NOMO-1 treated with dmso at 0.1 percent for 144 hours (cell line): Measurements from ENCODE around the gene BRD7.

Source experiments
- DNase-seq: peaks from one replicate; lab custom pipeline; 2025; ENCODE audit not compliant: unreplicated experiment; lab: John Stamatoyannopoulos, UW

BRD7 gene

DNA sequence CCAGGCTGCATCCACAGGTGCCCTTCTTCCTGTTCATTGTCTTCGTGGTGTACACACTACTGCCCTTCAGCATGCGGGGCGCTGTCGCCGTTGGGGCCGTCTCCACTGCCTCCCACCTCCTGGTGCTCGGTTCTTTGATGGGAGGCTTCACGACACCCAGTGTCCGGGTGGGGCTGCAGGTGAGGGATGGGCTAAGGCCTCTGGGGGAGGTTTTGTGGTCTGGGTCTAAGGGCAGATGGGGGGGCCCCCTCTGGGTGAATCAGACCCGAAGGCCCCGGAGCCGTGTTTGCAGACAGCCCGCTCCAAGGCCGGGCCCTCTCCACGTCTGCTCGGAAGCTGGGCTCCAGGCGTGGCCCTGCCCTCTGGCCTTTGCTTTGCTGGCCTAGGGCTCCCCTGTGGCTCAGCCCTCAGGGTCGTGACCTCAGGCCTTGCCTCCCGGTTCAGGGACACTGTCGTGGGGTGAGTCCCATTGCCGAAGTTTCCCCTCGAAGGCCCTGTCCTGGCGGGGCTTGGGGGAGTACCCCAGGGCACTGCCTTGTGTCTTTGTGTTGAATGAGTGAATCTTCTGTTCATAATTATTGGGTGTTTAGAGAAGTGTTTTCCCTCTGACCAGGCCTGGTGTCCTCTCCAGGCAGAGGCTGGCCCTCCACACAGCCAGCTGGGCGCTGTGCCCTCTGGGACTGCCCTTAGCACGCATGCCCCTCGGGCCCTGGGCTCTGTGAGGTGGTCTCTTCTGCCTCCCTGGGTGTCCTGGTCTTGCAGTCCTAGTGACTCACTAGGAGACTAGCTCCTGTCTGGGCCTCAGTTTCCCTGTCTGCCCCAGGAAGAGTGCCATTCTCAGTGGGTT, 76.8 kb downstream of the BRD7 start:
- DNase-seq, result no peak

DNA sequence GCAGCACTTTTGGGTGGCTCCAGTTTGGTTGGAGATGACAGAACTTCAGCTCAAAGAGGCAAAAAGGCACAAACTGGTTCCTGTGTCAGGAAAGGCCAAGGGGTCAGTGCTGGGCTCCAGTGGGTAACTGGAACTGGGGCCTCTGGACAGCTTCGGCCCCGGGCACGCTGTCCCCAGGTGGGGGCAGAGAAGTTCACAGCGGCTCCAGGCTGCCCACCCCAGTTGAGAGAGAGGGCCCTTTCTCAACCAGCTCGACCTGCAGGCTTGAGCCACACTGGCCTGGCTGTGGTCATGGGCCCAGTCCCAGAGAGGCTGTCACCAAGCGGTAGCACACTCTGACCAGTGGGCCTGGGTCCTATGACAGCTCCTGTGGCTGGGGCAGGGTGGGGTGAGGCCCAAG, 77.9 kb downstream of the BRD7 start:
- no peak for DNase-seq

DNA sequence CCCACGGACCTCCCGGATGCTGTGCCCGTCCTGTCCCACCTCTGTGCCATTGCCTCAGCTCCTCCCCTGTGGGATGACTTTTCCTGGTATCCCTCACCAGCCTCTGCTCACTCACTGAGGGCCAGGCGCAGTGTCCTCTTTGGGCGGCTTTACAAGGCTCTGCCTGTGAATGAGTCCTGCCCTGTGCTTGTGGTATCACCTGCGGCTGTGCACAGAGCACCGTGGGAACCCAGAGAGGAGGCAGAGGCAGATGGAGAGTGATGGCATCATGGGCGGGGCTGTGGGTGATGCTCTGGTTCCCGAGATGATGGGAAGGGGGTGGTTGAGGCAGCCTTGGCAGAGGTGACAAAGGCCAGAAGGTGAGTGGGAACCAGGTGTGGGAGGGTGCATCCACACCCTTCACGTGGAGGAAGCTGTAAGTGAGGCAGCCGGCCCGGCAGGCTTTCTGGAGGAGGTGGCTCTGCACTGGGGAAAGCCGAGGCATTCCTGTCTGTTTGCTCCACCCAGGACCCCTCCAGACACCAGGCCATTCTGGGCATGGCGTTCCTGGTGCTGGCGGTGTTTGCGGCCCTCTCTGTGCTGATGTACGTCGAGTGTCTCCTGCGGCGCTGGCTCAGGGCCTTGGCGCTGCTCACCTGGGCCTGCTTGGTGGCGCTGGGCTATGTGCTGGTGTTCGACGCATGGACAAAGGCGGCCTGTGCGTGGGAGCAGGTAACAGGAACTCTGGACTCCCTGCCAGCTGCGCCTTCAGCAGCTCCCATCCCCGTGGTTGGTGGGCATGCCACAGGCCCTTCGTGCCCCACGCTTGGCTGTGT, 78.6 kb downstream of the BRD7 start:
- DNase-seq, result no peak

DNA sequence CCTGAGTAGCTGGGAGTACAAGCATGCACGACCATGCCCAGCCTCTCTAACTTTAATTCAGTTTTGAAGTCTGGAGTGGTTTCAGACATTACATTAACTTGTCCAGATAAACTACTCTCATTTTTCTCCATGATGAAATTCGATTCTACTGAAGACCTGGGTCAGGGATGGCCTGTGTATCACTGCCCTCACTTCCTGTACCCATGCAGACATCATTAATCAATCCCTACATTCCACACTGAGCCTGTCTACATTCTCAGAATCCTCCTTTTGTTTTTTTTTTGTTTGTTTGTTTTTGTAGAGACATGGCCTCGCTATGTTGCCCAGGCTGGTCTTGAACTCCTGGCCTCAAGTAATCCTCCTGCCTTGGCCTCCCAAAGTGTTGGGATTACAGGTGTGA, 79.9 kb downstream of the BRD7 start:
- no peak for DNase-seq

DNA sequence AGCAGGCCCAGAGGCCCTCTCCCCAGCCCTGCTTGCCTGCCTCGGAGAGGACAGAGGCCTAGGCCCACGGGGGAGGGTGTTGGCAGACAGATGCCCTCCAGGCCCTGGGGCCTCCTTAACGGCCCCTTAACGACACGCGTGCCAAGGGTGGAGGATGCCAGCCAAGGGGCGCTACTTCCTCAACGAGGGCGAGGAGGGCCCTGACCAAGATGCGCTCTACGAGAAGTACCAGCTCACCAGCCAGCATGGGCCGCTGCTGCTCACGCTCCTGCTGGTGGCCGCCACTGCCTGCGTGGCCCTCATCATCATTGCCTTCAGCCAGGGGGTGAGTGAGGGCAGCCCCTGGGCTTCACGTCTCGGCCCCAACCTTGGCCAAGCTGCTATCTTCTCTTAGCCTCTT, 80.8 kb downstream of the BRD7 start:
- DNase-seq, result no peak

DNA sequence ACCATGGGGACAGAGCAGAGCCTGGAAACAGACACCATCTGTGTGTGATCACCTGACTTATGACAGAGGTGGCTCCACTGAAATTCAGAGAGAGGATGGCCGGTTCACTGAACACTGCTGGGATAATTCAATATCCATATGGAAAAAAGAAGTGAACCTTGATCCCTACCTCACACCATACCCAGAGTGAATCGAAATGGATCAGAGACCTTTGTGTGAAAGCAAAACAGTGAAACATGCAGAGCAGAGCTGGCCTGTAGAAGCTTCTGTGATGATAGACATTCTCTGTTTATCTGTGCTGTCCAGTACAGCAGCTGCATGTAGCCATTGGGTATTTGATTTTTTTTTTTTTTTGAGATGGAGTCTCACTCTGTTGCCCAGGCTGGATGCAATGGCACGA, 82.1 kb downstream of the BRD7 start:
- DNase-seq, result no peak

DNA sequence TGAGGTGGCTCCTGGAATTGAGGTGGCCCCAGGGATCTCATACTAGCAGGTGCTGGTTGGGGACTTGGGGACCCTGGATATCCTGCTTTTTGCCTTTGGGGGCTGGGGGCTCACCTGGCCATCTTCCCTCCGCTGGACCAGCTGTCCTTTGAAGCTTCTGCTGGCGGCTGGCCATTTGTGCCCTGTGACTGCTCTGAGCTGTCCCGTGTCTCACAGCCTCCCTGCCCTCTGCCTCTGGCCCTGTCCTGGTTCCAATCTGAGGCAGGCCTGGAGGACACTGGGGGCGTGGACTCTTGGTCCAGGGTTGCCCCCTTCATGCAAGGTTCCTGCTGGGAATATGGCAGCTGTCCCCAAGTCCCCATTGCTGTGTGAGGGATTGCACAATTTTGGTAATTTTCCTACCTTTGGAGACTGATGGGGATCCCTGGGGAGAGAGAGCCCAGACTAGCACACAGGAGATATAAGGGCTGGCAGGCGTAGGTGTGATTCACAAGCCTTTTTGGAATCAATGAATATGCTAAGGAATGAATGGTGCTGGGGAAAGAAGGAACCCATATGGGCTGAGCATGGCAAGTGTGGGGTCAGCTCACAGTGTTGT, 83.3 kb downstream of the BRD7 start:
- DNase-seq, result no peak

DNA sequence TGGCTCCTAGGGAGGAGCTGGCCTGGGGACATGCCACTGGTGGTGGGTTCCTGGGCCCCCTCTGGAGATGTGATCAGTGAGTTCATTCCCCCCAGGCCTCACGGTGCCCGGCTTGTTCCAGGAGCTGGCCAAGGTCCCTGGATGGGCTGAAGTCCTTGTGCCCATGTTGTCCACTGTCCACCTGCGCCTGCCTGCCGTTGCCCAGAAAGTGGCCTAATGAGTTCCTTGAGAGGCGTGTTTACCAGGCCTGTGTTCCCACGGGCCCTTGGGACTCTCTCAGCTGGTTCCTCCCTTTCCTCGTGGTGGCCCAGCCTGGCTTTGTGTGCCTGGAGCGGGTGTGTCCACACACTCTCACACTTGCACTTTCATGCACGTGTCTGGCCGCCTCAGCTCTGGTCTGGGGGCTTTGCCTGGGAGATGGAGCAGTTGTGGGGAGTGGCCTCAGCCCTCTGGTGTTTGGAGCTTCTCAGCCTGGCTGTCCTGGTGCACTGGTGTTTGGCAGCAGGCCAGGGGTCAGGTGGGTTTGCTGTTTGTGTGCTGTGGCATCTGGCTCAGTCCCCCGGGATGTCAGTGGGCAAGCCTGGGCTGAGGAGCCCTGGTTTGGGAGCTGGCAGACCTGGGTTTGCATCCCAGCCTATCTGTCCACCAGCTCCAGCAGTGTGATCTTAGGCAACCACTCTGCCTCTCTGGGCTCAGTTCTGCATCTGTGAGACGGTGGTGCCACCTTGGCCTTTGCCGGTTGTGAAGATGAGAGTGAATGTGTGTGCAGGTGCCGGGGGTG, 84.5 kb downstream of the BRD7 start:
- DNase-seq, result no peak

DNA sequence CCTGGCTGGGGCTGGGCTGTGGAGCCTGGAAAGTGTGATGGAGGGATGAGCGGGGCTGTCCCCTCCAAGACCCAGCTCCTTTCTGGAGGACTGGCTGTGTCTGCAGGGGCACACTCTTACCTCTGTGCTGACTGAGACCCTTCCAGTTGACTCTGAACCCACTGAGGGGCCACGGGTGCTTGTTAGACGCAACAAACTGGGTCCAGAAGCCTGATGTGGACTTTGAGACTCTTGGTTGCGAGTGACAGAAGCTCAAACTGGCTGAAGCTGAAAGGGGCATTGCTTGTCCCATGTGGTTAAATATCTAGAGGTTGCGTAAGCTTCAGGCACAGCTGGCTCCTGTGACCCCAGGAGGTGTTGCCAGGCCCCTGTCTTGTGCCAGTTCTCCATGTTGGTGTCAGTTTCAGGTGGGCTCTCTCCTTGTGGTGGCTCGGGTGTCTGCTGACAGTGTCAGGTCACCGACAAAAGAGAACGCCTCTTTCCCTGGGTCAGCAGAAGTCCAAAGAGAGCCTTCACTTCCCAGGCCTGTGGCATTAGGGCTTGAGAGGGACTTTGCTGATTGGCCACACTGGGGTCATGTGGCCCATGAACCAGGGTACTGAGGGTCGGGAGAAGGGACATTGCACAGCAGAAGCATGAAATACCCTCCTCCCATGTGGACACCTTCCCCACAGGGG, 85.7 kb downstream of the BRD7 start:
- no peak for DNase-seq

DNA sequence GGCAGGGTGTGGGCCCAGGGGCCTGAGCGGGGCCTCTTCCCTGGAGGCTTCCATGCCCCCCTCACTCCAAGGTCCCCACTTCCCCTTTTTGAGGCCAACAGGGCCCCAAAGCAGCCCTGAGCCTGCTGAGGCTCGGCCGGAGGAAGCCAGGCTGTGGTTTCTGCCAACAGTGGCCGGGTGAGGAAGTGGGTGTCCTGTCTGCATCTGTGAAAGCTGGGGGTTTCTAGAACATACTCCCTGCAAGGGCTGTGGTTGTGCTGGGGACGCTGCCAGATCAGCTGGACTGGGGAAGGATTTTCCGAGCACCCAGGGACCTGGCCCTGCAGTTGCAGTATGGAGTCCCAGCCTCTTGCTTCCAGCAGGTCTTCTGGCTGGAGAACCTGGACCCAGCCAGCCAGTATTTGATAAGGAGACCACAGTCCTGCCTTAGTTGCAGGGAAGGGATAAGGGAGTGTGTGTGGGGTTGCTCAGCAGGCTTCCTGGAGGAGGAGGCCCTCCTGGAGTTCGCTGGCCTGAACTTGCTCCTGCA, 86.7 kb downstream of the BRD7 start:
- peak; percentile 95 for DNase-seq

DNA sequence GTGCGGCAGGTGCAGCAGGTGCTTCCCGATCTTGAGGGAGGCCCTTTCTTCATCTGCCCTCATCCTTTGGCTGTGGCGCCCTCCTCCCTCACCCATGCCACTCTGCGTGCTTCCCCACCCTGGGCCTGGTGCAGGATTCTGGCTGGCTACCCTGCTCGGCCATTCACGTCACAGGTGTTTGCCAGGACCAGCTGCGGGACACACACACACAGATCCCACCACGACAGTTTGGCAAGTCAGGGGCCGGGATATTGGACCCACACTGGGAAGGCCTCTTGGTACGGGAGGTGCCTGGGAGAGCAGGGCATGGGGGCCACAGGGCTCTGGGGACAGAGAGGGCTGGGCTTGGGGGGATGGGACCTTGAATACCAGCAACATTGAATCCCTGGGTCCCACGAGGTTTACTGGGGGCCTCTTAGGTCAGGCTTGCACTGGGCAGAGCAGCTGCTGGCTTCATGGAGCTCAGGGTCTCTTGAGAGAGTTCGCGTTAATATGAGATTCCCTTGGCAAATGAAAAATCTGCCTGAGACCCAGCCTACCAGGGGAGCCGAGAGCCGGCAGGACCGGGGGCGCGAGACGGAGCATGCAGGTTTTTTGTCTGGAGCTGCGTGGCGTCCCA, 87.3 kb downstream of the BRD7 start:
- no peak for DNase-seq

DNA sequence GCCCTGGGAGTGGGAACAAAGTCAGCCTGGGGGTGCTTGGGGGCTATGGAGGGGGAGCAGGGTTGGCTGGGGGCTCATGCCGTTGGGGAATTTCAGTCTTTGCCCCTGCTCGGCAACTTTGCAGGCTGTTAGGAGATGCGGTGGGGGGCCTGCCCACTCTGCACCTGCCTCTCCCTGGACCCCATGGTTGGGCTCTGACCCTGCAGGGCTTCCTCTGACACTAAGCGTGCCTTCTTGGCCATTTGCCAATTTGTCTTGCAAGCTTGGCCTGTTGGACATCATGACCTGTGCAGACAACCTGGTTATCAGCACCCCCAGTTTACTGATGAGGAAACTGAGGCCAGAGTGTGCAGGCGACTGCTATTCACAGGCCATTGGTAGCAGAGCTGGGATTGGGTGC, 87.9 kb downstream of the BRD7 start:
- DNase-seq, result no peak

DNA sequence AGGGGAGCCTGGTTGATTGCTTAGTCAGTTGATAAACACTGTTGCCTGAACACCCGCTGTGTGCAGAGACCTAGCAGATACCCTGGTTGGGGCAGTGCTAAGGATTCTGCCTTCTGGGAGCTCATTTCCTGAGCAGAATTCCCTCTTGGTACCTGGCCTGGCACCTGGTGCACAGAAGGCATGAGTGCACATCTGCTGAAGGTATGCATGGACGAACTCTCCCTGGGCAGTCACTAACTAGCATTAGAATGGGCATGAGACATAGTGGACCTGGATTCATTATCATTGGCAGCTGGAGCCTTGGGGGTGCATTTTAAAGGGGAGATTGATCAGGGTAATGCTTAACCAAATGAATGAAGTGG, 89.3 kb downstream of the BRD7 start:
- no peak for DNase-seq

DNA sequence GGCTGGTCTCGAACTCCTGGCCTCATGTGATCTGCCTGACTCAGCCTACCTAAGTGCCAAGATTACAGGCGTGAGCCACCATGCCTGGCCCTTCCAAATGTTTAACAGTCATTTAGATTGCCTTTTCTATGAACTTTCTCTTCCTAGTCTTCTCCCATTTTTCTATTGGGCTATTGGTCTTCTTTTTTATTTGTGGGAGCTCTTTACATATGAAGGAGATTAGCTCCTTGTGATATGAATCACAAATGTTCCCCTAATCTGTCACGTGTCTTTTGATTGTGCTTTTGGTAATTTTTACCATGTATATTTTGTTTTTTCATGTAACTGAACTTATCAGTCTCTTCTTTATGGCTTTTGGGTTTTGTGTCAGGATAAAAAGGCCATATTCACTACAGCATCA, 90.5 kb downstream of the BRD7 start:
- DNase-seq, result no peak

DNA sequence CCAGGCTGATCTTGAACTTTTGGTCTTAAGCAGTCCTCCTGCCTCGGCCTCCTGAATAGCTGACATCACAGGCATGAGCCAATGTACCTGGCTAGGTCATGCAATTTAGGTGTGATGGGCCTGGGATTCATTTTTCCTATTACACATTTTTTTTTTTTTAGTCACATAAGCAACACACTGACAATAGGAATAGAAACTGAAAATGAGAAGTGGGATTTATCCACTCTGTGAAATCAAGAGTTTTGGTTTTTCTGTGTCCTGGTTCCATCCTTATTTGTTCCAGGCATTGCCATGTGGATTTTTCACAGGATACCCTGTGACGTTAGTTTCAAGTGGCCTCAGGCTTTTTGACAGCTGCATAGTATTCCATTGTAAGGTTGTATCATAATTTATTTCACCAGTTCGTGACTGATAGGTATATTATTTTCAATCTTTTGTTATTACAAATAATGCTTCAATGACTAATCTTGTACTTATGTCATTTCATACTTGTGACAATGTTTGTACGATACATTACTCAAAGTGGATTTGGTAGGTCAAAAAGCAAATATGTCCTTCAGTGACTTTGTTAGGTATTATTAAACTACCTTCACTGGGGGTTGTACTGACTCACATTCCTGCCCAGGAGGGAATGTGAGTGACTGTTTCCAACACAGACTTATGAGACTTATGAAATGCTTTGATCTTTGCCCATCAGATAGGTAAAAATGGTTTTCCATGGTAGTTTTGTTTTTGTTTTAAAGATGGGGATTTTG, 91.8 kb downstream of the BRD7 start:
- DNase-seq, result no peak

DNA sequence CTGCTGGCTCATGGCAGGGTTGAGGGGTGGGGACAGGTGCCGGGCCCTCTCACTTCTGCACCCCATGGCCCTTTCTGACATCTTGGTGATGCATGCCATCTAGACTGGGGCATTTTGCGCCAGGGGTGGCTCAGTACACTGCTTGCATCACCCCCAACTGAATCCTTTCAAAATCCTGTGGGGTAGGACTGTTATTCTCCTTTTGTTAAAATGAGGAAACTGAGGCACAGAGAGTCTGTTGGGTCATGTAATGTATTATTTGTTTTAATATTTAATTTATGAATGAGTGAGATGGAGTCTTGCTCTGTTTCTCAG, 92.5 kb downstream of the BRD7 start:
- no peak for DNase-seq

DNA sequence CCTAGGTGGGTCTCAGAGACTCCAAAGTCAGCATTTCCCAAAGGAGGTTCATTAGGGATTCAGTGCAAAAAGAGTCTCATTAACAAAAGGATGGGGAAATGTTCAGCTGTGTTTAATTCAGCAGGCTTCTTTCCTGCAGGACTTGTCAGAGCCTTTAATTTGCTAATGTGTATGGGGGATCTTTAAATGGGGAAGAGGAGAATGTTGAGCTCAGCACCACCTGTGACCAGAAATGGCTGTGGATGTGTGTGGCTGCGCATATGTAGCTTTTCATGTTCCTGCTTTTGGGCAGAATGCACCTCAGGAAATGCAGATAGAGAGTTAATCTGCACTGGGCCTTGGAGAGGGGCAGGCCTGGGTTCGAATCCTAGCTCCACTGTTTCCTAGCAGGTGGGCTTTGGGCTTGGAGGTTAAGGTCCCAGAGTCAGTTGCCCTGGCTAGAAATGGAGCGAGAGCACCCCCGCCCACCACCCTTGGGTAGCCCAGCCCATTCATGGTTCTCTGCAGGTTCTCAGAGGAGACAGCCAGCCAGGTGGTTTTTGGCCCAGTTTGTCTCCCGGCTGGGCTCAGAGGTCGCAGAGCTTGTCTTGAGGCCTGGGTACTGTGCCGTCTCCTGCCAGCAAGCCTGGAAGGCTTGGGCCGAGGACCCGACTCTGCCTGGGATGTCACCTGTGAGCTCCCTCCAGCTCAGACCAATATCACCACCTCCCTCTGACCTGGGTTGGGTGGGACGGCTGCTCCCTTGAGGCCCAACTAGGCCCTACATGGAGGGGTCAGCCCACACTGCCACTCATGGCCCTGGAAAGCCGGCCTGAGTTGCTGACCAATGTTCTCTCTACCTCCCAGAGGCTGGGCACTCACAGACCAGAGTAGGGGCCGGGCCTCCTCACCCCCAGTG, 93.1 kb downstream of the BRD7 start:
- DNase-seq, result no peak

DNA sequence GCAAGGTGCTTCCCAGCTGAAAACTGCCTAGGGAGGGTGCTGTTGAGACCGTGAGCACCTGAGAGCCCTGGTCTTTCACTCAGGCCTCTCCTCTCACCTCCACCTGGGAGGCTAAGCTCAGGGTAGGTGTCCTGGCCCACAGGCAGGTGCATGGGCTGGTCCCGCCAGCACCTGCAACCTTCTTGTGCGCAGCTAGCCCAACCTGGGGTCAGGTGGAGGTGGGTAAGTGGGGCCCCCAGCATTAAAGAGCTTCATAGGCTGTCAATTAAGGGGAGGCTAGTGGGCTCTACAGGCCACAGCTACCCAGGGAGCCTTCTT, 93.7 kb downstream of the BRD7 start:
- DNase-seq, result no peak
